Measurements from ENCODE around the gene B3GAT1.

DNA sequence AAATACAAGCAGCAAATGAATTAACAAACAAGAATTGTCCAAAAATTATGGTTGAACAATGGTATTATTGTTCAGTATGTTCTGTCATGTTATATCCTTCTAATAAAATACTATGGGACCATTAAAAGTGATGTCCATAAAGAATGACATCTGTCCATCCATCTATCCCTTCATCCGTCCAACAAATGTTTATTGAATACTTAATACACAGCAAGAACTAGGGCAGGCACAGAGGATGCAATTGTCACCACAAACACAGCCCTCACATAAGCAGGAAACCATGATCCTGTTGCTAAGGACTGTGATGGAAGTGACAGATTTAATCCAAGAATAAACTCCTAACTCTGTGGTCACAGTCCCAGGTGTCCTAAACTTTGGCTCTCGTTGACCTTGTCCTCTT, 20.7 kb upstream of the B3GAT1 start:
- TF ChIP-seq, protein P1, sequence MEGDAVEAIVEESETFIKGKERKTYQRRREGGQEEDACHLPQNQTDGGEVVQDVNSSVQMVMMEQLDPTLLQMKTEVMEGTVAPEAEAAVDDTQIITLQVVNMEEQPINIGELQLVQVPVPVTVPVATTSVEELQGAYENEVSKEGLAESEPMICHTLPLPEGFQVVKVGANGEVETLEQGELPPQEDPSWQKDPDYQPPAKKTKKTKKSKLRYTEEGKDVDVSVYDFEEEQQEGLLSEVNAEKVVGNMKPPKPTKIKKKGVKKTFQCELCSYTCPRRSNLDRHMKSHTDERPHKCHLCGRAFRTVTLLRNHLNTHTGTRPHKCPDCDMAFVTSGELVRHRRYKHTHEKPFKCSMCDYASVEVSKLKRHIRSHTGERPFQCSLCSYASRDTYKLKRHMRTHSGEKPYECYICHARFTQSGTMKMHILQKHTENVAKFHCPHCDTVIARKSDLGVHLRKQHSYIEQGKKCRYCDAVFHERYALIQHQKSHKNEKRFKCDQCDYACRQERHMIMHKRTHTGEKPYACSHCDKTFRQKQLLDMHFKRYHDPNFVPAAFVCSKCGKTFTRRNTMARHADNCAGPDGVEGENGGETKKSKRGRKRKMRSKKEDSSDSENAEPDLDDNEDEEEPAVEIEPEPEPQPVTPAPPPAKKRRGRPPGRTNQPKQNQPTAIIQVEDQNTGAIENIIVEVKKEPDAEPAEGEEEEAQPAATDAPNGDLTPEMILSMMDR (IDR thresholded peaks at IDR 0.05) = no peak
- TF ChIP-seq ZFX (IDR thresholded peaks at IDR 0.05; ENCODE audit: borderline replicate concordance) = no peak
